HL-60 (cell line): ENCODE measurements around the gene KRTAP10-7.

Experiments used
- DNase-seq, 2 experiments: peaks; one replicate each; pipeline ENCODE4 v3.0.0-alpha.2; 2010 to 2020; ENCODE audit warnings: low read depth in 1 of 2, low spot score in 1 of 2
- H3K27ac ChIP-seq: fragments of 250-450 bp; sonication (Bioruptor Pico); replicated peaks from 2 replicates; pipeline ENCODE4 v1.5.1; 2020; ENCODE audit warnings: mild to moderate bottlenecking, moderate library complexity
- H3K27me3 ChIP-seq: fragments of 250-450 bp; sonication (Bioruptor Pico); 2 replicates; pipeline ENCODE4 v1.5.1; 2021; ENCODE audit warnings: mild to moderate bottlenecking, moderate library complexity; ENCODE audit not compliant: insufficient read depth, poor library complexity, severe bottlenecking
- H3K4me3 ChIP-seq: replicated peaks from 2 replicates; pipeline ENCODE4 v1.5.1; 2011; ENCODE audit warnings: mild to moderate bottlenecking, control low read depth, low read length; ENCODE audit not compliant: insufficient read depth
- GABPA ChIP-seq: IDR thresholded peaks from 2 replicates; pipeline ENCODE4 v1.6.1; 2012; ENCODE audit warnings: low read depth
- POLR2AphosphoS5 ChIP-seq: IDR thresholded peaks from 2 replicates; pipeline ENCODE4 v1.6.1; 2012; ENCODE audit warnings: low read depth
- SPI1 ChIP-seq: IDR thresholded peaks from 2 replicates; pipeline ENCODE4 v1.6.1; 2012; ENCODE audit warnings: low read depth, mild to moderate bottlenecking, borderline replicate concordance
- TF ChIP-seq, protein P1 (sequence below): IDR thresholded peaks from 2 replicates; pipeline ENCODE4 v1.6.1; 2012; ENCODE audit warnings: low read depth; ENCODE audit not compliant: insufficient replicate concordance
- TF ChIP-seq, protein P2 (sequence below): IDR thresholded peaks from one replicate; pipeline ENCODE4 v1.5.1; 2011; ENCODE audit warnings: low read length, control low read depth, inconsistent platforms; ENCODE audit not compliant: insufficient read depth

The KRTAP10-7 gene

DNA sequence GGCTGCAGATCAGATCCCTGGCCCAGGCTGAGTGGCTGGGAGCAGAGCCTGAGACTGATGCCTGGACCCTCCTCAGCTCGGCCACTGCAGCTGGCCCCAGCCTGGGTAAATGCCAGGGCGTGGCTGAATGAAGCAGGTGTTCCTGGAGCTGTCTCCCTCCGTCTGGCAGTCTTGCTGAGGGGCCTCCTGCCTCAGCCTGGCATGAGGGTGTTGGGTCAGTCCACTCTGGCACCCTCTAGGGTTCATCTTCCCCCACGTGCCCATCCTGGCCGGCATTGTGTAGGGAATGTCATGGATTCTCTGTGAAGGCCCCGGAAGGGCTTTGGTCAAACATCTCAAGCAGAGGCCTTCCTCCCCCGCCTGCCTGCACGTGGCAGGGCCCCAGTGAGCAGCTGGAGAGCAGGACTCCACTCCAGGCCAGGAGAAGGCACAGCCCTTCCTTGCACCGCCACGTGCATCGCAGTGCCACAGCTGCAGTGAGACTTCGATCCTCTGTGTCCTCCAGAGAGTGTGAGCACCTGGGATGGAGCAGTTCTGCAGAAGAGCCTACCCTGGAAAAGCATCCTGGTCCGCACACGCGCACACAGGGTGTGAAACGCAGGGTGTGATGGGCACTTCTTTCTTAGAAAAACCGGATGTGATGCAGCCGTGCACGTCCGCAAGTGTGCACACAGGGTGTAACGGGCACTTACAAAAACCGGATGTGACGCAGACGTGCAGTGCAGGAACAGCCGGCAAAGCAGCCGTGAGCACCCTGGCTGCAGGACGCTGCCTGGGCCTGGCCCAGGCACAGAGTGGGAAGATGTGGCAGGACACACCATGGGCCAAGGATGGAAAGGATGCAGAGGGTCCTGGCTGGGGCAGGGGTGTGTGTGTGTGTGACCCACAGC, 31.5 kb upstream of the KRTAP10-7 start:
- no peak for DNase-seq
- H3K27me3 ChIP-seq = no peaks in the 10 kb centered on the region
- TF ChIP-seq SPI1 (no peak), POLR2AphosphoS5 (no peak), GABPA (no peak)
- TF ChIP-seq, protein P1, sequence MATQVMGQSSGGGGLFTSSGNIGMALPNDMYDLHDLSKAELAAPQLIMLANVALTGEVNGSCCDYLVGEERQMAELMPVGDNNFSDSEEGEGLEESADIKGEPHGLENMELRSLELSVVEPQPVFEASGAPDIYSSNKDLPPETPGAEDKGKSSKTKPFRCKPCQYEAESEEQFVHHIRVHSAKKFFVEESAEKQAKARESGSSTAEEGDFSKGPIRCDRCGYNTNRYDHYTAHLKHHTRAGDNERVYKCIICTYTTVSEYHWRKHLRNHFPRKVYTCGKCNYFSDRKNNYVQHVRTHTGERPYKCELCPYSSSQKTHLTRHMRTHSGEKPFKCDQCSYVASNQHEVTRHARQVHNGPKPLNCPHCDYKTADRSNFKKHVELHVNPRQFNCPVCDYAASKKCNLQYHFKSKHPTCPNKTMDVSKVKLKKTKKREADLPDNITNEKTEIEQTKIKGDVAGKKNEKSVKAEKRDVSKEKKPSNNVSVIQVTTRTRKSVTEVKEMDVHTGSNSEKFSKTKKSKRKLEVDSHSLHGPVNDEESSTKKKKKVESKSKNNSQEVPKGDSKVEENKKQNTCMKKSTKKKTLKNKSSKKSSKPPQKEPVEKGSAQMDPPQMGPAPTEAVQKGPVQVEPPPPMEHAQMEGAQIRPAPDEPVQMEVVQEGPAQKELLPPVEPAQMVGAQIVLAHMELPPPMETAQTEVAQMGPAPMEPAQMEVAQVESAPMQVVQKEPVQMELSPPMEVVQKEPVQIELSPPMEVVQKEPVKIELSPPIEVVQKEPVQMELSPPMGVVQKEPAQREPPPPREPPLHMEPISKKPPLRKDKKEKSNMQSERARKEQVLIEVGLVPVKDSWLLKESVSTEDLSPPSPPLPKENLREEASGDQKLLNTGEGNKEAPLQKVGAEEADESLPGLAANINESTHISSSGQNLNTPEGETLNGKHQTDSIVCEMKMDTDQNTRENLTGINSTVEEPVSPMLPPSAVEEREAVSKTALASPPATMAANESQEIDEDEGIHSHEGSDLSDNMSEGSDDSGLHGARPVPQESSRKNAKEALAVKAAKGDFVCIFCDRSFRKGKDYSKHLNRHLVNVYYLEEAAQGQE = no peak
- TF ChIP-seq, protein P2, sequence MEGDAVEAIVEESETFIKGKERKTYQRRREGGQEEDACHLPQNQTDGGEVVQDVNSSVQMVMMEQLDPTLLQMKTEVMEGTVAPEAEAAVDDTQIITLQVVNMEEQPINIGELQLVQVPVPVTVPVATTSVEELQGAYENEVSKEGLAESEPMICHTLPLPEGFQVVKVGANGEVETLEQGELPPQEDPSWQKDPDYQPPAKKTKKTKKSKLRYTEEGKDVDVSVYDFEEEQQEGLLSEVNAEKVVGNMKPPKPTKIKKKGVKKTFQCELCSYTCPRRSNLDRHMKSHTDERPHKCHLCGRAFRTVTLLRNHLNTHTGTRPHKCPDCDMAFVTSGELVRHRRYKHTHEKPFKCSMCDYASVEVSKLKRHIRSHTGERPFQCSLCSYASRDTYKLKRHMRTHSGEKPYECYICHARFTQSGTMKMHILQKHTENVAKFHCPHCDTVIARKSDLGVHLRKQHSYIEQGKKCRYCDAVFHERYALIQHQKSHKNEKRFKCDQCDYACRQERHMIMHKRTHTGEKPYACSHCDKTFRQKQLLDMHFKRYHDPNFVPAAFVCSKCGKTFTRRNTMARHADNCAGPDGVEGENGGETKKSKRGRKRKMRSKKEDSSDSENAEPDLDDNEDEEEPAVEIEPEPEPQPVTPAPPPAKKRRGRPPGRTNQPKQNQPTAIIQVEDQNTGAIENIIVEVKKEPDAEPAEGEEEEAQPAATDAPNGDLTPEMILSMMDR = no peak

DNA sequence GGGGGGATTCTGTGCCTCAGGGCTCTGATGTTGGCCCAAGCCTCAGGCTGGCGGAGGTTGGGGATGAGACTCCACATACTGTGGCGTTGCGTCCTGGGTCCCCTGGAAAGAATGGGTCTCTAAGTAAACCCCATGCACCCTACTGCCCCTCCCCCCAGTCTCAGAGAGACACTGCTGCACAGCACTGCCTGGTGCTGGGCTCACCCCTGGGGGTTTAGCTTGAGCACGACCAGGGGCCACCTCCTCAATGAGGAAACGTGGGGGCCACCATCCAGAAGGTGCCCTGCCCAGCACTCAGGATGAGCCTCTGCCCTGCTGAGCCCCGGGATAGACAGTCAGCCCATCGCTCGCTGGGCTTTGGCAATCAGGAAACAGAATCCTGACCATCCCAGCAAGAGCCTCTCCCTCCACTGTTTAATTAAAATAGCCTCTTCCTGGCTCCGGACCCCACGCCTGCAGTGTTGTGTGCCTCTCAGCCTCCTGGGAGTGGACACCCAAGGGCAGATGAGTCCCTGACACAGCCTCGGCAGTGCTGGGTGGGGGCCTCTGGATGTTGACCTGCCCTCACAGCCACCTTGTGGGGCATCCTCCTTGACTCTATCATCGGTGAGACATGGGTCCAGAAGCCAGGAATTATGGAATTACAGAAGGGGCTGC, 30.4 kb upstream of the KRTAP10-7 start:
- H3K27me3 ChIP-seq = no peaks in the 10 kb centered on the region
- no peak overlapping the region for H3K27ac ChIP-seq
- DNase-seq = no peak
- TF ChIP-seq GABPA (no peak), POLR2AphosphoS5 (no peak), SPI1 (no peak)
- TF ChIP-seq, protein P1 = no peak
- TF ChIP-seq, protein P2 = no peak
- H3K4me3 ChIP-seq = no peak overlapping the region

More for the DNA sequence above, 31.5 kb upstream of the KRTAP10-7 start:
- Histone ChIP-seq H3K27ac (no peak overlapping the region), H3K4me3 (no peak overlapping the region)

DNA sequence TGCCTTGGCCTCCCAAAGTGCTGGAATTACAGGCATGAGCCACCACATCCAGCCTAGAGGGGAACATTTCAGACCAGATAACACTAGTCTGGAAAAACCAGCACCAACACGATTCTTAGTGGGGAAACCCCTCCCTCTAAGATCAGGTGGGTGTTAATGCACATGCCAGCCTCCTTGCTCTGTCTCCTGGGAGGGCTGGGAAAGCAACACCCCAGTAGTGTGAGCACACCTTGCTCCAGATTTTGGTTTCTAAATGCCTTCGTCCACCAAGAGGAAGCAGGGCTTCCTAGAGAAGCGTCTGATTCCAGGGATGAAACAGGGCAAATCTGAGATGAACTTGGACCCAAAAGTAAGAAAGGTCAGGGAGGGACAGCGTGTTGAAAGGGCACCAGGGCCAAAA, 29.1 kb upstream of the KRTAP10-7 start:
- no peak overlapping the region for H3K4me3 ChIP-seq
- DNase-seq = no peak
- no peak for TF ChIP-seq SPI1
- TF ChIP-seq, protein P1 = no peak
- TF ChIP-seq GABPA = no peak
- TF ChIP-seq, protein P2 = no peak
- no peak for TF ChIP-seq POLR2AphosphoS5
- no peak overlapping the region for H3K27ac ChIP-seq
- H3K27me3 ChIP-seq = no peaks in the 10 kb centered on the region
